NCI-H1105 treated with DMSO at 0.1 percent for 48 hours (cell line): ENCODE results near the gene CMTM4.
A peak's percentile ranks its signal among the peaks of the same experiment; 100 is the strongest.
"Not testable (repeated sequence)": the region's sequence is repeated elsewhere in the genome, so short reads cannot be mapped to it uniquely, and the experiment has no call there.

Experiments
- DNase-seq: peaks from one replicate; lab custom pipeline; 2025; lab: John Stamatoyannopoulos, UW

CMTM4 gene

DNA sequence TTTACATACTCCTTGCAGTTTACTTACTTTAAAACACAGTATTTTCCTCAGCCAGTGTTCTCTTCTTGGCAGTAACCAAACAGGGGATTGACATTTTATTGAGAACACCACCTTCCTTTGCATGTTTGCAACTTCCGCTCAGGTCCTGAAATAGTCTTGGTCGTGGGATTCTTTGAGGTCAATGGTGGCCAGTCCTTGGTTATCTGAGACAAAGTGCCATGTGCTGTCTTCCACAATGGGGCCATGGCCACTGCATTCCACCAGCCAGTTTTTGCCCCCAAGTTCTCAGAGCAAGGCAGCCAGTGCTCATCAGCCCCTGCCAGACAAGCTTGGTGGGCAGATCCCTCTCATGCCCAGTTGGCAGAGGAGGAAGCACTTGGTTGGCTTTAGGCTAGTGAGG, 22.9 kb downstream of the CMTM4 start:
- DNase-seq: no peak

DNA sequence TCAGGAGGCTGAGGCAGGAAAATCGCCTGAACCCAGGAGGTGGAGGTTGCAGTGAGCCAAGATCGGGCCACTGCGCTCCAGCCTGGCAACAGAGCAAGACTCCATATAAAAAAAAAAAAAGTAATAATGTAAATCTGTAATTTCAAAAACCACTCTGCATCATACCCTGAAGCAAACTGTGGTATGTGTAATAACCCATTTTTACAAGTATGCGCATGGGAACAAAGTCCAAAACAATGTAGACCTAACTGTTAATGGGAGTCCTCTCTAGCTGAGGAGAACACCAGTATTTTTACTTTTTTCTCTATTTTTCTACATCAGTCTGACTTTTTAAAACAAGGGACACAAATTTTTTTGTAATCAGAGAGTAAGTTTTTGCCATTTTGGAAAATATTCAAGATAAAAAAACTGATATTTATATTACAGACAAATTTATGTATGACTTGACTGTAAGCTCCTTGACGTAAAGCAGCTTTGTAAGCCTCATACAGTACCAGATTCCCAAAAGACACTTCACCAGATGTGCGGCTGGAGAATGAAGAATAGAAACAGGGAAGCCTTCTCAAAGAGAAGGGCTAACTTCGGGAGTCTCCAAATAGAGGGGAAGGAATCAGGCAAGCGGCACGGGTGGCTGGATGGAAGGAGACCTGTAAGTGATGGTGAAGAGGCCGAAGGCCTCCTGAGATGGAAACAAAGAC, 25.7 kb downstream of the CMTM4 start:
- no peak for DNase-seq

- DNase-seq: no peak
These were observed 27.6 kb downstream of the CMTM4 start for GRCh38 chr16:66668777-66669444.

DNA sequence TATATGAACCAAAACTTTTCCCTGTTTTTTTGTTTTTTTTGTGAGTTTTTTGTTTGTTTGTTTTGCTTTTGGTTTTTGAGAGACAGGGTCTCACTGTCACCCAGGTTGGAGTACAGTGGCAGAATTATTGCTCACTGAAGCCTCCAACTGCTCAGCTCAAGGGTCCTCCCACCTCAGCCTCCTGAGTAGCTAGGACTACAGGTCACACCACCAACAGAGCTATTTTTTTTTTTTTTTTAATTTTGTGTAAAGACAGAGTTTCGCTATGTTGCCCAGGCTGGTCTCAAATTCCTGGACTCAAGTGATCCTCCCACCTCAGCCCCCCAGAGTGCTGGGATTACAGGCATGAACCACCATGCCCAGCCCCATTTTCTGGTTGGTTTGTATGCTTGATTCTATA, 28.6 kb downstream of the CMTM4 start:
- no peak for DNase-seq

DNA sequence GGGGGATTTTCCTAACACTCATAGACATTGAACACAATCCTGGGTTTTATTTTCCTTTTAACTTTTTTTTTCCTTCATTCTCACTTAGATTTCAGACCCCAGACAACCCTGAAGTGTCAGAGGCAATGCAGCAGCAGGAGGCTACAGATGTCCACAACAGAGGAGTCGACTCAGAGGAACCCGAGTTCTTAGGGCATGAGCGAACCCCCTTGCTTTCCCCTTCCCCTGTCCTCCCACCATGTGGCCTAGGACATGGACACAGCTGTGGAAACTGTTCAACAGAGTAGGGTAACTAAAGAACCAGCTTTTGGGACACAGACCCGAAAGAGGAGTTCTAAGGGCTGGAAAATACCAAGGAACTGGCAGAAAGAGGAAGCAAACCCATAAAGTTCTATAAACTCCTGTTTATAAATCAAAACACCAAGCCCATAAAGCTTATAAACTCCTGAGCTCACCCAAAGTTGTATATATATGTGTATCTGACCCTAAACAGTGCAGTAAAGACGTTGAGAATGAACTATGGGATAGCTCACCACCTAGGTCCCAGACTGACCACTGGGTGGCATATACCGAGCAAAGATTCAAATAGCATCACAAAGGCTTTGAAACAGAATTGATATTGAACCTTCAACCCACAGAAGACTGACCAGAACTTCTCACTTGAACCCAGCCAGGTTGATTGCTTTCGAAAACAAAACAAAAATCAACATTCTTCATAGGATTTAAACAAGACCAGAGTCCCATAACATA, 33.9 kb downstream of the CMTM4 start:
- no peak for DNase-seq

- not testable (repeated sequence) for DNase-seq
These were observed 34.7 kb downstream of the CMTM4 start for GRCh38 chr16:66661671-66662346.

- no peak for DNase-seq
These were observed 35.4 kb downstream of the CMTM4 start for GRCh38 chr16:66661210-66661560.

- DNase-seq: peak; percentile 24
These were observed 35.9 kb downstream of the CMTM4 start for GRCh38 chr16:66660422-66661209.

DNA sequence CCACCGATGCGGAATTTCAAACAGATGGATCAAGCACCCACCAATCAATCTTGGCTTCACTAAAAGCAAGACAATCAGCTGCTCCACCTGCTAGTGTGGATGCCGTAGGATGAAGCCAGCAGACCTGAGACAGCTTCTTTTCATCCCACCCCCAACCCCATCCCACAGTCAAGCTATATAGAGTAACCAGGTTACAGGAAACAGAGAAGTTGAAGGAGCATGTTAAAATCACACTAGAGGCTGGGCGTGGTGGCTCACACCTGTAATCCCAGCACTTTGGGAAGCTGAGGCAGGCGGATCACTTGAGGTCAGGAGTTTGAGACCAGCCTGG, 37.7 kb downstream of the CMTM4 start:
- no peak for DNase-seq

DNA sequence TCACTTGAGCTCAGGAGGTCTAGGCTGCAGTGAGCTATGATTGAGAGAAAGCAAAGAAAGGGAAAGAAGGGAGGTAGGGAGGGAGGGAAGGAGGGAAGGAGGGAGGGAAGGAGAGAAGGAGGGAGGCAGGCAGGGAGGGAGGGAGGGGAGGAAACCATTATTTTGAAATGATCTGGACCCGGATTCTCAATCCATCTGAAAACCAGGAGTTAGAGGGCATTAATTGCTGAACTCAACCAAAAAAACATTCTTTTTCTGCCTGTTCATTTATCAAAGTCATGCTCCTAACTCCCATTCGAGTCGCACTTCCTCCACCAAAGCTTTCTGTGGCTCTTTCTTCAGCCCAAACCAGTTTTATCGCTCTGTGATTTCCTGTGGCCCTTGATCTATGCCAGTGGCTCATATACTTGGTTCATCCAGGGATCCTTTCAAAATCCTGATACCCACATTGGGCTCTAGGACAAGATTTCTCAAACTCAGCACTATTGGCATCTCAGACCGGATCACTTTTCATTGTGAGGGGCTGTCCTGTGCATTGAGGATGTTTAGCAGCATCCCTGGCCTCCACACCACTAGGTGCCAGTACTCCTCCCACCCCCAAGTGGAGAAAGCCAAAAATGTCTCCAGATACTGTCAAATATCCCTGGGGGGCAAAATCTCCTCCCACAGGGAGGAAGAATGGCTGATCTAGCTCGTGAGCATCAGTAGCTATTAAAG, 38.2 kb downstream of the CMTM4 start:
- no peak for DNase-seq

DNA sequence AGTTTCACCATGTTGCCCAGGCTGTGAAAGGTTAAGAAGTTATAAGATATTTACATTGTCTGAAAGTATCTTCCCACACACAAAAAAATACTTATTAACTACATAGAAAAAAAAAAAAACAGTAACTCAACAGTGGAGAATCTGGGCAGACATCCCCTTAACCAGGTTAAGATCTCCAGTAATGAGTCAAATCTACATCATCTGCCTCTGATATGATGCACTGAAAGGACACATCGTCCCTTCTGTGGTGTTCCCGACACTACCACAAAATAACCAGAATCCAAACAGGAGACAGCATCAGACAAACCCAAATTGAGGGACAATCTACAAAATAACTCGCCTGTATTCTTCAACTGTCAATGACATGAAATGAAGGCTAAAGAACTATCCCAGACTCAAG, 40.0 kb downstream of the CMTM4 start:
- DNase-seq: no peak

- no peak for DNase-seq
These were observed 42.8 kb downstream of the CMTM4 start for GRCh38 chr16:66653581-66654350.

DNA sequence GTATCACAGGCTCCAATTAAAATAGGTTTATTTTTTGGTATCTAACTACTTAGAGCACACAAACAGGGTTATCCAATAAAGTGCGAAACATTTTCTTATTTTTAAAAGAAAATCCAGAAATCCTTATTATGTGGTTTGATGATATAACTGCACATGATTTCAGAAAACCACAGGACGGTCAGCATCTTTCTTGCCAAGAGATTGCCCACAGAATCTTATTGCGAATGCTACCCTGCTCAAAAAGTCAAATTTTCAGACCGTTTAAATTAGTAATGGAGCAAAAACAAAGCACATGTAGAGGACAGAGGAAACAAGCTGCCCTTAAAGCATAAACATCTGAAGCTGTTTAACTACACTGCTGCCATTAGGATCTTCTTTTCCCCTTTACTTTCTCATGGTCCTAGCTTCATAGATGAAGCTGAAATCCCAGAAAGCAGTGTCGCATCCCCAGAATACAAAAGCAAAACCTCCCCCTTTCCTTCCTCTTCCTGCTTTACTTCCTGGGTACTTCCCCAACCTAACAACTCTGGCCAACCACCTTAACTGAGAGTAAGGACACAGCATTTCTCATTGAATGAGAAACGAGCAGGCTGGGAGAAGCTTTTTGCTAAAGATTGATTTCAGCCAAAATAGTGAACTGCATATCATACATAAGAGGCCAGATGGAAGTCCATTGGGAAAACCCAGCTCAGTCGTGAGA, 43.7 kb downstream of the CMTM4 start:
- DNase-seq: no peak

DNA sequence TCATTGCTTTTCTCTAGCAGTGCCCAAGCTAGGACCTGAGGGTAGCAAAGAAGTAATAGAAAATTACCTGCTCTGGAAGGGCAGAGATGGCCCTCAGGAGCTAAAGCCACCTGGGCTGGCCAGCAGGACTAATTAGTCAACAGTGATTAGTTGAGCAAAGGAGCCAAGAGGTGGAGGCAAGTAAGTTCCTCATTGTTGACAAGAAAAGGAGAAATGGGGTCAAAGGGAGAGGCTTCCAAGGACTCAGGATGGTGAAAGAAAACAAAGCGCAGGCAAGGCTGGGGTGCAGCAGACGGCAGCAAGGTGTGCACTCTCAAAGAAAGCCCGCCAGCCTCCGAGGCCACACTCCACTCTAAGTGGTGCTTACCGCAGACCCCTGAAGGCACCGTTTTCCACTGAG, 44.6 kb downstream of the CMTM4 start:
- no peak for DNase-seq

- DNase-seq: no peak
These were observed 45.1 kb downstream of the CMTM4 start for GRCh38 chr16:66651474-66651765.

- peak; percentile 76 for DNase-seq
These were observed 45.7 kb downstream of the CMTM4 start for GRCh38 chr16:66650707-66651473.

DNA sequence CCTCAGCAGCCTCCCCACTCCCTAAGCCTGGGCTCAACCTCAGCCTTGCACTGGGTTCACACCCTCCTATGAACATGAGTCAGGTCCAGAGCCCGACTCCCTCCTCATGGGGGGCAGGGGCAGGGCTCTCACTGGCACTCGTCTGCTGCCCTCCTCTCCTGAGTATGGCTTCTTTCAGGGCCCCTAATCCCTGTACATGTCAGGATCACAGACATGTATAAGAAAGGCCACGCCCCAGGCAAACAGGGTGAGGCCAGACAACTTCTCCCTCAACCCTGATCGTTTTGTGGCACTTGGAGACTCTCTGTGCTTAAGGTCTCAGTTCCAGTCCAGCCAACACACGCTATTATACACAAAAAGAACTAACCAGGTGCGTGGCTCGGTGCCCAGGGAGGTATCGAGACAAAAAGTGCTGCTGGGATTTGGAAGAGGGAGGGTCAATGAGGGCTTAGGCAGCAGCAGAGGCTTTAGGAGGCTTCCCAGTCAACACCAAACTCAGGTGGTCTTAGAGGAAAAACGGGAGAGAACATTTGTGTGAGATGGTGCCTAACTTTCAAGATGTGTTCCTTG, 46.8 kb downstream of the CMTM4 start:
- no peak for DNase-seq

GRCh38 chr16:66649167-66649566, 47.4 kb downstream of the CMTM4 start:
- DNase-seq: no peak

GRCh38 chr16:66647866-66648265, 48.7 kb downstream of the CMTM4 start:
- DNase-seq: no peak
